Effector memory CD8-positive, alpha-beta T cell (primary cell): ENCODE data around the gene SLC5A9.
"Not testable (repeated sequence)": the region's sequence is repeated elsewhere in the genome, so short reads cannot be mapped to it uniquely, and the experiment has no call there.

Experiments used
- ATAC-seq: fragments of 150-1000 bp; cut with Tn5 transposase; replicated peaks from 2 replicates; pipeline ENCODE4 v1.10.0; 2021; ENCODE audit warnings: mild to moderate bottlenecking, moderate library complexity
- DNase-seq, 3 experiments: peaks; one replicate each; pipeline ENCODE4 v3.0.0; 2021
- H3K27ac Mint-ChIP-seq, 2 donors: one replicate each; pipeline ENCODE4 v1.8.0; 2022; ENCODE audit warnings: mild to moderate bottlenecking in 2 of 2, mixed read lengths in 2 of 2, moderate library complexity in 2 of 2
- H3K27me3 Mint-ChIP-seq, 2 donors: one replicate each; pipeline ENCODE4 v1.8.0; 2022; ENCODE audit warnings: mixed read lengths in 2 of 2
- H3K36me3 Mint-ChIP-seq: one replicate; pipeline ENCODE4 v1.8.0; 2022; ENCODE audit warnings: mild to moderate bottlenecking, moderate library complexity, mixed read lengths; ENCODE audit not compliant: insufficient read depth
- H3K4me1 Mint-ChIP-seq, 2 donors: one replicate each; pipeline ENCODE4 v1.8.0; 2022; ENCODE audit warnings: low read depth in 2 of 2, mixed read lengths in 2 of 2
- H3K4me3 Mint-ChIP-seq, 2 donors: one replicate each; pipeline ENCODE4 v1.8.0; 2022; ENCODE audit warnings: mild to moderate bottlenecking in 2 of 2, mixed read lengths in 2 of 2, moderate library complexity in 2 of 2
- H3K9me3 Mint-ChIP-seq, 2 donors: one replicate each; pipeline ENCODE4 v1.8.0; 2022; ENCODE audit warnings: mixed read lengths in 2 of 2

The SLC5A9 gene

DNA sequence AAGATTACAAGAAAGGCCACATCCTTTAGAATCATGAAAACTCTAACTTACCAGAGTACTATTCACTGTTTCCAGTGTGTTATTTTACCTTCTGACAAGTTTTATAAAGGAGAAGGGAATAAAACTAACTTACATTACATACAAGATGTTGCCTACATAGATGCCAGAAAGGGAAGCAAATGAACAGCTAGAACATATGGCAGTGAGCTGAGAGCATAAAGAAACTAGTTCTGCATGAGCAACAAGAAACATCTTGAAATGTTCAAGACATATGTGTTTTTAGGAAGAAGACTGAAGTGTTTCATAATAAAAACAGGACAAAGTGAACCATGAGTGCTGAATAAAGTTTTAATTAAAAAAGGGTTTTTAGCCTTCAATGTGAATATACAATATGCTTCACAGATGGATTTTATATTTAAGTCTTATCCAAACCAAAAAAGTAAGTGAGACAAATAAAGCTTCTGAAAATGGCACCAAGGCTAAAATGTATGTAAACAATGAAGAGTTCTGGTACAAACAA is 39.4 kb downstream of the SLC5A9 start:
- Mint-ChIP-seq H3K4me1 (no peaks in the 10 kb centered on the region), H3K36me3 (no peaks in the 10 kb centered on the region), H3K27me3 (peaks cover 6 to 13% of the 10 kb centered on the region in 2 donors), H3K4me3 (no peak overlapping the region), H3K9me3 (no peaks in the 10 kb centered on the region), H3K27ac (no peak overlapping the region)
- DNase-seq (no peak), ATAC-seq (no peak)

DNA sequence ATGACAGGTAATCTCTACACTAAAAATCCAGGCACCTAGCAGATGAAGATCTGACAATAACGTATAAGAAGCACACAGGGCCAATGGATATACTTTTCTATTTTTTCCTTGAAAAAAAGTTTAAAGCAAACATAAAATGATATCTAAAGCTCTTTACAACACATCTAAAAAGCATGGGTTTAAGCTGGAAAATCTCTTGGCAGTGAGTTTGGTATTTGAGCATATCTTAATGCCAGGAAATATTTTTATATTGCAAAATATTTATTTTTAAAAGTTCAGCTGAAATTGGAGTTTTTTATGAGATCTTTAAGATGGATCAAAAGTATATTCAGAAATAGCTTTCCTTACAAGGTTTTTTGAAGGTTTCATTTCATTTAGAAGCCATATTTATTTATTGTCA is 40.5 kb downstream of the SLC5A9 start:
- no peak for ATAC-seq
- H3K27me3 Mint-ChIP-seq: peaks cover 6 to 18% of the 10 kb centered on the region in 2 donors
- no peak overlapping the region for H3K4me3 Mint-ChIP-seq
- no peak overlapping the region for H3K27ac Mint-ChIP-seq
- no peak for DNase-seq
- H3K9me3 Mint-ChIP-seq: no peaks in the 10 kb centered on the region
- no peaks in the 10 kb centered on the region for H3K36me3 Mint-ChIP-seq
- no peaks in the 10 kb centered on the region for H3K4me1 Mint-ChIP-seq

DNA sequence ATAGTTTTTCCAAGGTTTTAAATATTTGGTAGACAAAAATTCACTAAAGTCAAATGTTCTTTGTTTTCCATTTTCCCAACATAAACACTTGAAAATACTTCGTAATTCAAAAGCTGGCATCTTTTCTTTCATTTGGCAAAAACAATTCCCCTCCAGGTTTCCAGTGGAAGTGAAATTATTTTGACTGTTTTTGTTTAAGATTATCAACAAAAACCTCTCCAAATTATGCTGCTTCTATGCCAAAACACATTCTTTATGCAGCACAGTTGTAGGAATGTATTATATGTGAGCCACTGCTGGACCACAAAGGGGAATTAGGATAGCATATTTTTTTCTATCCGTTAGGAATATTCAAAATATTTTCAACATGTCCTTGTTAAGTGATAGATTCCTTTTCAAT is 44.1 kb downstream of the SLC5A9 start:
- H3K36me3 Mint-ChIP-seq: no peaks in the 10 kb centered on the region
- H3K4me3 Mint-ChIP-seq: no peak overlapping the region
- H3K4me1 Mint-ChIP-seq: no peaks in the 10 kb centered on the region
- no peaks in the 10 kb centered on the region for H3K9me3 Mint-ChIP-seq
- ATAC-seq (no peak), DNase-seq (no peak)
- H3K27me3 Mint-ChIP-seq: peaks cover 5 to 6% of the 10 kb centered on the region in 2 donors
- no peak overlapping the region for H3K27ac Mint-ChIP-seq

DNA sequence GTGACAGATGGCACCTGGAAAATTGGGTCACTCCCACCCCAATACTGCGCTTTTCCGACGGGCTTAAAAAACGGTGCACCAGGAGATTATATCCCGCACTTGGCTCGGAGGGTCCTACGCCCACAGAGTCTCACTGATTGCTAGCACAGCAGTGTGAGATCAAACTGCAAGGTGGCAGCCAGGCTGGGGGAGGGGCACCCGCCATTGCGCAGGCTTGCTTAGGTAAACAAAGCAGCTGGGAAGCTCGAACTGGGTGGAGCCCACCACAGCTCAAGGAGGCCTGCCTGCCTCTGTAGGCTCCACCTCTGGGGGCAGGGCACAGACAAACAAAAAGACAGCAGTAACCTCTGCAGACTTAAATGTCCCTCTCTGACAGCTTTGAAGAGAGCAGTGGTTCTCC is 54.9 kb downstream of the SLC5A9 start:
- not testable (repeated sequence) for H3K4me1 Mint-ChIP-seq, ATAC-seq, H3K27ac Mint-ChIP-seq, H3K4me3 Mint-ChIP-seq, H3K9me3 Mint-ChIP-seq, DNase-seq, H3K36me3 Mint-ChIP-seq
- peaks cover 14 to 27% of the 10 kb centered on the region in 2 donors for H3K27me3 Mint-ChIP-seq

DNA sequence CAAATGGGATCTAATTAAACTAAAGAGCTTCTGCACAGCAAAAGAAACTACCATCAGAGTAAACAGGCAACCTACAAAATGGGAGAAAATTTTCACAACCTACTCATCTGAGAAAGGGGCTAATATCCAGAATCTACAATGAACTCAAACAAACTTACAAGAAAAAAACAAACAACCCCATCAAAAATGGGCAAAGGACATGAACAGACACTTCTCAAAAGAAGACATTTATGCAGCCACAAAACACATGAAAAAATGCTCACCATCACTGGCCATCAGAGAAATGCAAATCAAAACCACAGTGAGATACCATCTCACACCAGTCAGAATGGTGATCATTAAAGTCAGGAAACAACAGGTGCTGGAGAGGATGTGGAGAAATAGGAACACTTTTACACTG is 59.8 kb downstream of the SLC5A9 start:
- H3K9me3 Mint-ChIP-seq, H3K36me3 Mint-ChIP-seq, H3K4me3 Mint-ChIP-seq, H3K27ac Mint-ChIP-seq, DNase-seq, ATAC-seq, H3K4me1 Mint-ChIP-seq: not testable (repeated sequence)
- H3K27me3 Mint-ChIP-seq: peaks cover 0 to 21% of the 10 kb centered on the region in 2 donors

DNA sequence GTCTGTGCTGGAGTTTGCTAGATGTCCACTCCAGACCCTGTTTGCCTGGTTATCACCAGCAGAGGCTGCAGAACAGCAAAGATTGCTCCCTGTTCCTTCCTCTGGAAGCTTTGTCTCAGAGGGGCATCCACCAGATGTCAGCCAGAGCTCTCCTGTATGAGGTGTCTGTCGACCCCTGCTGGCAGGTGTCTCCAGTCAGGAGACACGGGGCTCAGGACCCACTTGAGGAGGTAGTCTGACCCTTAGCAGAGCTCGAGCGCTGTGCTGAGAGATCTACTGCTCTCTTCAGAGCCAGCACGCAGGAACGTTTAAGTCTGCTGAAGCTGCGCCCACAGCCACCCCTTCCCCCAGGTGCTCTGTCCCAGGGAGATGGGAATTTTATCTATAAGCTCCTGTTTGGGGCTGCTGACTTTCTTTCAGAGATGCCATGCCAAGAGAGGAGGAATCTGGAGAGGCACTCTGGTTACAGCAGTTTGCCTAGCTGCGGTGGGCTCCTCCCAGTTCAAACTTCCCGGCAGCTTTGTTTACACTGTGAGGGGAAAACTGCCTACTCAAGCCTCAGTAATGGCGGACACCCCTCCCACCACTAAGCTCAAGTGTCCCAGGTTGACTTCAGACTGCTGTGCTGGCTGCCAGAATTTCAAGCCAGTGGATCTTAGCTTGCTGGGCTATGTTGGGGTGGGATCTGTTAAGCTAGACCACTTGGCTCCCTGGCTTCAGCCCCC is 62.3 kb downstream of the SLC5A9 start:
- not testable (repeated sequence) for ATAC-seq, H3K27ac Mint-ChIP-seq

DNA sequence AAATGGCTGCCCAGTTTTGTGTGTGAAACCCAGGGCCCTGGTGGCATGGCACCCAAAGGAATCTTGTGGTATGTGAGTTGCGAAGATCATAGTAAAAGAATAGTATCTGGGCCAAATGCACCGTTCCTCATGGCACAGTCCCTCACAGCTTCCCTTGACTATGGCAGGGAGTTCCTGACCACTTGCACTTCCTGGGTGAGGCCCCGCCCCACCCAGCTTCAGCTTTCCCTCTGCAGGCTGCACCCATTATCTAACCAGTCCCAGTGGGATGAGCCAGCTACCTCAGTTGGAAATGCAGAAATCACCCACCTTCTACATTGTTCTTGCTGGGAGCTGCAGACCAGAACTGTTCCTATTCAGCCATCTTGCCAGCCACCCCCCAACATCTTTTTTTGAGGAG is 63.0 kb downstream of the SLC5A9 start:
- Mint-ChIP-seq H3K9me3 (no peaks in the 10 kb centered on the region), H3K4me1 (no peaks in the 10 kb centered on the region), H3K27me3 (peaks cover 0 to 6% of the 10 kb centered on the region in 2 donors), H3K4me3 (no peak overlapping the region), H3K27ac (no peak overlapping the region), H3K36me3 (no peaks in the 10 kb centered on the region)
- ATAC-seq: no peak
- no peak for DNase-seq

More for the DNA sequence above, 62.3 kb downstream of the SLC5A9 start:
- not testable (repeated sequence) for DNase-seq, H3K36me3 Mint-ChIP-seq, H3K4me1 Mint-ChIP-seq, H3K9me3 Mint-ChIP-seq, H3K4me3 Mint-ChIP-seq
- peaks cover 0 to 12% of the 10 kb centered on the region in 2 donors for H3K27me3 Mint-ChIP-seq

DNA sequence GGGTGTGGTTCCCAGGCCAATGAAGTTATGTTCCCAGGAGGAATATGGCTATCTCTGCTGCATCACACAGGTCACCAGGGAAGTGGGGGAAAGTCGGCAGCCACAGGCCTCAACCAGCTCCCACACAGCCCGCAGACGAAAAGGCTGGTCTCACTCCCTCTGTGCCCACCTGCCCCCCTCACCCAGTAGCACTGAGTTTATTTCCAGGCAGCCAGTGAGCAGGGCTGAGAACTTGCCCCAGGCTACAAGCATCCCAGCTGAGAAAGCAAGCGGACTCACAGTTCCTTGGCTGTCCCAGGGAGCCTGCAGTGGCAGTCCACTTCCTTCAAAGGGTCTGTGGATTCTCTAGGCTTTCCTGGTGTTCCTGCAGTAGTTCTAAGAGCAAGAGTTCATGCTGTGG is 68.9 kb downstream of the SLC5A9 start:
- H3K4me3 Mint-ChIP-seq: no peak overlapping the region
- peaks cover 0 to 10% of the 10 kb centered on the region in 2 donors for H3K9me3 Mint-ChIP-seq
- DNase-seq (no peak), ATAC-seq (no peak)
- no peak overlapping the region for H3K27ac Mint-ChIP-seq
- H3K4me1 Mint-ChIP-seq: no peaks in the 10 kb centered on the region
- H3K27me3 Mint-ChIP-seq: peaks cover 13 to 14% of the 10 kb centered on the region in 2 donors
- H3K36me3 Mint-ChIP-seq: no peaks in the 10 kb centered on the region

DNA sequence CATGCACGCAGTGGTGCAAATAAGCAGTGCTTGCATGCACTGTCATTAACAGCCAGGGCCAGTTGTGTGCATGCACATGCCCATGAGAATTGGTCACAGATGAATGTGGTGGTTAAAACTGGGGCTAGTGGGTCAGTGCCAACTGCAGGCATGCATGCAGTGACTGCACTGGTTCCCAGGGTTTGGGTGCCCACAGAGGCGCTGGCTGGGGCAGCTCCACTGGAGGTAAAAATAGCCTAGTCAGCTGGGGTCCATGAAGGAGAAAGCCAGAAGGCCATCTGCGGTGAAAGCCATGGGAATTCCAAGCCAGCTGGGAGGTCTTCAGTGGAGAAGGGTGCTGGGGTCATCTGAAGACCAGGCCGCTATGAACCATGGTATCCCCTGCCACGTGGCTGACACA is 70.2 kb downstream of the SLC5A9 start:
- Mint-ChIP-seq H3K36me3 (no peaks in the 10 kb centered on the region), H3K27ac (no peak overlapping the region), H3K27me3 (peaks cover 13 to 14% of the 10 kb centered on the region in 2 donors), H3K4me3 (no peak overlapping the region), H3K4me1 (no peaks in the 10 kb centered on the region), H3K9me3 (peaks cover 0 to 10% of the 10 kb centered on the region in 2 donors)
- DNase-seq (no peak), ATAC-seq (no peak)

DNA sequence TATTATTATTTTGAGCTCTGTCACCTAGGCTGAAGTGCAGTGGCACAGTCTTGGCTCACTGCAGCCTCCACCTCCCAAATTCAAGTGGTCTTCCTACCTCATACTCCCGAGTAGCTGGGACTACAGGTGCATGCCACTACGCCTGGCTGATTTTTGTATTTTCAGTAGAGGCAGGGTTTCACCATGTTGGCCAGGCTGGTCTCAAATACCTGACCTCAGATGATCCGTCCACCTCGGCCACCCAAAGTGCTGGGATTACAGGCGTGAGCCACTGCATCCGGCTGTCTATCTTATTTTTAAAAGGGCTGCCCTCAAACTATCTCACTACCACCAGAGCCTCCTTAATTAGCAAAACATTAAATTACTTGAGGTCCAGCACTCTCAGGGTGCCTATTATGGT is 71.6 kb downstream of the SLC5A9 start:
- not testable (repeated sequence) for H3K4me3 Mint-ChIP-seq
- H3K9me3 Mint-ChIP-seq: peaks cover 0 to 10% of the 10 kb centered on the region in 2 donors

DNA sequence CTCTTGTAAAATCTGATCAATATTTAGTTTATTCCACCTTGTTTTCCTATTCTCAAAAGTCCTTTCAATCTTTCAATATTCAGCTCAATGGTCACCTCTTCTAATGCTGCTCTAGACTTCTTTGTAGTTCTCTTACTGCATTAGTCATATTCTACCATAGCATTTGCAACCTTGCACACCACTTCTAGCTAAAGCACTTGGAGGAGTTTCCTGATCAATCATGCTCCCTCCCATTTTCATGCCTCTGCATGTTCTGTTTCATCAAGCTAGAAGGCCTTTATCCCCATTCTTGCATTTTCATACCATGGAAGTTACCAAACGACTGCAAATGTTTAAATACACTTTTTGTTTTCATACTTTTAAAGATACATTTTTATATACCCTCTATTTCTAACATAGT is 72.1 kb downstream of the SLC5A9 start:
- Mint-ChIP-seq H3K4me1 (no peaks in the 10 kb centered on the region), H3K4me3 (no peak overlapping the region), H3K27me3 (peaks cover 13 to 14% of the 10 kb centered on the region in 2 donors), H3K27ac (no peak overlapping the region), H3K36me3 (no peaks in the 10 kb centered on the region), H3K9me3 (peaks cover 0 to 10% of the 10 kb centered on the region in 2 donors)
- ATAC-seq (no peak), DNase-seq (no peak)

More for the DNA sequence above, 71.6 kb downstream of the SLC5A9 start:
- H3K4me1 Mint-ChIP-seq, H3K36me3 Mint-ChIP-seq, H3K27ac Mint-ChIP-seq, ATAC-seq, DNase-seq: not testable (repeated sequence)
- H3K27me3 Mint-ChIP-seq: peaks cover 13 to 14% of the 10 kb centered on the region in 2 donors
